ENCODE measurements around the gene EEA1.
A peak's percentile ranks its signal among the peaks of the same experiment; 100 is the strongest.

The EEA1 gene

DNA sequence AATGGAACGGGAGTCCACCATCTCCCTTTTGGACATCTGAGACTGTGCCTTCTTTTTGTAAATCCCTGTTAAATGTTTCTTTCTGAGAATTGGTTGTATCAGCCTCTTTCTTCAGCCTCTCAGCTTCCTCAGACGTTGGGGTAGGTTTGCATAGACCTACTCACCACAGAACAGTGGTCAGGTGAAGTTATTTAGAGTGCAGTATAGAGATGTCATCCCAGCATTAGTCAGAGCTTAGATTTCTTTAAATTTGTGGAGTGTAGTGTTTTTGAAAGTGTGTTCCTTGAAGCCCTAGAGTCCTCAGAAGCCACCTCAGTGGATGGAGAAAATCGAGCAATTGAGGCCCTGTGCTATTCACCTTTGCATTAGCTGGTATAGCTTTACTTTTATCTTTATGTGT lies 8.9 kb upstream of the EEA1 start:
- DNase-seq, result no peak

DNA sequence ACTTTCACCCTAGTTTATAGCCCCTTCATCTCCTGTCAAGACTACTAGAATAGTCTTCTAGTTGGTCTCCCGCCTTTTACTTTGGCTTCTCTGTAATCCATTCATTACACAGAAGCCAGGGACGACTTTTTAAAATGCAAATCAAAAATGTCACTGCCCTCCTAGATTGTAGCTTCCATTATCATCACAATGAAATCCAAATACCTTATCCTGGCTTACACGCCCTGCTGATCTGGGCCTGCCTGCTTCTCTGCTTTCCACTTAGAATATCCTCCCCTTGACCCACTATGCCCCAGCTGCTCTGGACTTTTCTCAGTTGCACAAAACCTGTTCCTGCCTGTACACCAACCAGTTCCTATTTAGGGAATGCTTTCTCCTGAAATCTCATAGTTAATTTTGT lies 4.5 kb upstream of the EEA1 start:
- DNase-seq, result no peak

DNA sequence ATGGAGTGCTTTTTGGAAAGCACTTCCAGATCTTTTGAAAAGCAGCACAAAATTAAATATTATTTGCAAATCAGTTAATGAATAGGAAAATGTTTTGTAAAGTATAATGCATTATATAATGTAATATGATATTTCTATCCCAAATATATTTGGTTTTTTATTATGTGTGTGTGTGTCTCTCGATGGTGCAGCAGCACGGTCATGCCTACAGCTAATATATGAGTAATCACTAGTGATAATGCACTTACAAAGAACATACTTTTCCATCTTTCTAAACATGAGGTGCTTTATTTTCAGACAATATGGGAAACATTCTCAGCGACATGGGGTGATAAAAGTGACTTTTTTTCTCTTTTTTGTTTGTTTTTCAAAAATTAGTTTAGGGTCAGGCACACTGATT lies 1.3 kb upstream of the EEA1 start:
- DNase-seq, result no peak

DNA sequence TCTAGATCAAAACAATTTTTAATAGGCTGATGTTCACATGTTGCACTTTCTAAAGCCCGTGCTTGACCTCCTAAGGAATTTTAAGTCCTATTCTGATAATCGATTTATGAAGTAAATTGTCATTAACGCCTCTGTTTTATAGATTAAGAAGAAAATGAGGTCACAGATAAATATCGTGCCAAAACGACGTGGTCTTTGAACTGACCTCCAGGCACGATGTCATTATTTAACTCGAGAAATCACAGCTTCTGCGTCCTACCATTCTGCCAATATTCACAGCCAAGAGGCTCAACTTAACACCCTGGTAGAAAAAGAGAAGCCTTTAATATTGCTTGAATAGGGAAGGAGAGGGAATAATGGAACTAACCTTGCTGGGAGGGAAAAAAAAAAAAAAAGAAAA lies 888 bp upstream of the EEA1 start:
- DNase-seq, result peak; percentile 31

DNA sequence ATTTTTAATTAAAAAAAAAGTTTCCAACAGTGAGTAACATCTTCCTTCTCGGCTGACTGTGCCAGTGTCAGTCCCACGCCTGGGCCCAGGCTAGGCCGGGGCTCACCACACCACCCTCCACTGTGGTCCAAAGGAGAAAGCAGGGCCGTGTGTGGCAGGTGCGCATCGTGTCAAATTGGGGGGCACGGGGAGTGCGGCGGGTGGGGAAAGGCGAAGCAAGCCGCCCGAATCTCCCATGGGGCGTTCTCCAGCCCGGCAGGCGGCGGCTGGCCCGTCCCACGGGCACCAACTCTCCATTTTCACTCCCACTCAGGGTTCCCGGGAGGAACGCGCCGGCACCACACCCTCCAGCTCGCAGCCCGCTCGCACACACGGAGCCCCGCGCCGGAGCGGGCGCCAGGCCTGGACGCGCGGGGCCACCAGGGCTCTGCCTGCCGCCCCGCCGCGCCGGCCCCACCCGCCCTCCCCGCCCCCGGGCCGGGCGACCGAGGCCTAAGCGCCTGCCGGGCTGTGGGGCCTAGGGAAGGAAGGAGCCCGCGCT lies 604 bp downstream of the EEA1 start:
- DNase-seq, result peak; percentile 35

DNA sequence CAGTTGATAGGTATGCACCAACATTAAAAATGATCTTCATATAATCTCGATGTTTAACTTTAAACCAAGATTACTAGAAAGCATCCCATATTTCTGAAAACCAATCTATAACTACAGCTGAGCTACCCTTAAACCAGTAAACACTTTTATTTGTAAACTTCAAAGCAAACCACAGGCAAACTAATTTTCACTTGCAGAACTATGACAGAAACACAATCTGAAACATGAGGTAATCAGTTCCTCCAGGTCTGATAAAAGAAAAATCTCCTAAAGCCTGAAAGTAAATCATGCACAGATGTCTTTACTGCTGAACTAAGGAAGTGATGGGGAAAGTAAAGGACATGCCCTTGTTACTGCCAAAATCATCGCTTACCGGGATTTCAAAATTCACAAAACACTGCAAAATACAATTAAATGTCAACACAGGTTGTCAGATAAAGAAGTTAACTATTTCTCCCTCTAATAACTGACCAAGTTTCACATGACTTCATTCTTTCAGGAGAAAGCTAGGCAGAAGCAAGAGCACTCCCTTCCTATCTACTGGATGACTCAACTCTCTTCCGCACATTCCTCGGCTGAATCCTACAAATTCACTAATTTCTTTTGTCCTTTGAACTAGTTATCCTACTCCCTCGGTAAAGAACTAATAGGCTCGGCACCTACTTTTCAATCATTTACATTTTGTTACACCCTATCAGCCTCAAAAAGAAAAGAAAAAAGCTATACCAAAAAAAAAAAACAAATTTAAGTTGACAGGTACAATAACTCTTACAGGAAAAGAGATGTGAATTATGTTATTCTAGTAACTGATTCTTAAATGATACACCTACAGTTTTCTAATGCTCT lies 1.4 kb downstream of the EEA1 start:
- DNase-seq, result peak; percentile 17

DNA sequence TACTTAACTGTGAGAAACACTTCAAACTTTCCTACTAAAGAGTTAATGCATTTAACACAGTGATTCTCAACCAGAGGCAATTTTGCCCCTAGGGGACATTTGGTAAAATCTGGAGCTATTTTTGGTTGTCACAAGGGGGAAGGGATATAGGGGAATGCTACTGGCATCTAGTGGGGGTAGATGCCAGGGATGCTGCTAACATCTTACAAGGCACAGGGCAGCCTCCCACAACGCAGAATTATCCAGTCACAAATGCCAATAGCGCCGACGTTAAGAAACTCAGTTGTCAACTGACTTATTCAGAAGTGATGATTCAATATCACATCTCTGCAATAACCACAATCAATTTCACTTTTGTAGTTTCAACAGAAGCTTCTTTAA lies 2.0 kb downstream of the EEA1 start:
- DNase-seq, result peak; percentile 11

DNA sequence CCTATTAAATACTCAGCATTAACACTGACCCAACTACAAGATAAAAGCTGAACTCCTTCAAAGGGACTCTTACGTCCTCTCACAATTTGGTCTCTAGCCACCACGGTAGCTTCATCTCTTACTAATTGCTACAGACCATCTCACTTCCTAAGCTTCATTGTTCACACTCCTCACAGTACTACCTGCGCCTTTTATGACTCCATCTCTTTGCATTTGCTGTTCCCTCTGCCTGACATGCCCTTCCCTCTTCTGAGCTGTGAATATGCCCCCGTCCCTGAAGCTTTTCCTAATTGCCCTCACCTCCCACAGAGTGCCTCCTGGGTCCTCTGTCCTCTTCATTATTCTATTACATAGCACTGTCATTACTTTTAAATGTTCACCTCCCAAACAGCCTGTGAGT lies 2.5 kb downstream of the EEA1 start:
- no peak for DNase-seq

DNA sequence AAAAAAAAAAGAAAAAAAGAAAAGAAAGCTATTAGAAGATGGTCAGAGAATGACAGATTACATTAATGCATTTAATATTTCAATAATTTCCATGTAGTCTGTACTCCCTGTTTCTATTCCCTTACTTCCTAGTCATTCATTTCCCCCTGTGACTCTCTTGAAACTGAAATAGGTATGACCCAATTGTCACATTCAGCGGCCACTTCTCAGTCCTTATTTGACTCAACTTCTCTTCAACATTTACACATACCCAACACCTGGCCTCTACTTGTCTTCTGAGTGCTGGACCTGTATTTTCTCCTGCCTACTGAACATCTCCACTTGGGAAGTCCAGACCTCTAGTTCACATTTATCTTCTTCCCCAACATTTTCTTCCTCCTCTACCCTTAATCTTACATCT lies 7.2 kb downstream of the EEA1 start:
- DNase-seq, result no peak

DNA sequence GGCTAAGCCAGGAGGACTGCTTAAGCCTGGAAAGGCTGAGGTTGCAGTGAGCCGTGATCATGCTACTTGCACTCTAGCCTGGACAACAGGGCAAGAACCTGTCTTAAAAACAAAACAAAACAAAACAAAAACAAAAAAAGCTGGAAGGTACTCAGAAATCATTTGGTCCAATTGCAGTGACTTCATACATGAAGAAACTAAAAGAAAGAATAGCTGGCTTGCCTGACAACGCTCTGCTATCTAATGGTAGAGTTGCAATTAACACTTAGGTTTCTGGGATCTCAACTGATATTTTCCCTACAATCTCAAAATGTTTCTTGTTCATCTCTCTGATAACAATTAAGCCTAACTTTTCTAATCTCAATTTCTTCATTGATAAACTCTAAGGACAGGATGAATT lies 13.7 kb downstream of the EEA1 start:
- DNase-seq, result no peak

DNA sequence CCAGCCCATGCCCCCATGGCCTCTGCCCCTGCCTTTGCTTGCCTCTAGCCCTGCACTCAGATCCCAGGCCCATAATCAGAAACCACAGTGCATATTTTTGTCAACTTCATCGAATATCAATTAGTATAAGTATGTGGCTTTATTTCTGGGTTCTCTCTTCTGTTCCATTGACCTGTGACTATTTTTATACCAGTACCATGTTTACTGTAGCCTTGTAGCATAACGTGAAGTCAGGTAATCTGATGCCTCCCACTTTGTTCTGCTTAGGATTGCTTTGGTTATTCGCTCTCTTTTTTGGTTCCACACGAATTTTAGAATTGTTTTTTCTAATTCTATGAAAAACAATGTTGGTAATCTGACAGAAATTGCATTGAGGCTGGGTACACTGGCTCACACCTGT lies 14.9 kb downstream of the EEA1 start:
- no peak for DNase-seq

DNA sequence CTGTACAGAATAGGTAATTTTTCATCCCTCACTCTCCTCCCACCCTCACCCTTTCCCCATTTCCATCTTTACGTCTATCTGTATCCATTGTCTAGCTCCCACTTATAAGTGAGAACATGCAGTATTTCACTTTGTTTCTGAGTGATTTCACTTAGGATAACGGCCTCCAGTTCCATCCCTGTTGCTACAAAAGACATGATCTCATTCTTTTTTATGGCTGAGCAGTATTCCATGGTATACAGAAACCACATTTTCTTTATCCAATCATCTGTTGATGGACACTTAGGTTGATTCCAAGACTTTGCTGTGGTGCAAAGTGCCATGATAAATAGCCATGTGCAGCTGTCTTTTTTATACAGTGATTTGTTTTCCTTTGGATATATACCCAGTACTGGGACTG lies 16.4 kb downstream of the EEA1 start:
- no peak for DNase-seq

DNA sequence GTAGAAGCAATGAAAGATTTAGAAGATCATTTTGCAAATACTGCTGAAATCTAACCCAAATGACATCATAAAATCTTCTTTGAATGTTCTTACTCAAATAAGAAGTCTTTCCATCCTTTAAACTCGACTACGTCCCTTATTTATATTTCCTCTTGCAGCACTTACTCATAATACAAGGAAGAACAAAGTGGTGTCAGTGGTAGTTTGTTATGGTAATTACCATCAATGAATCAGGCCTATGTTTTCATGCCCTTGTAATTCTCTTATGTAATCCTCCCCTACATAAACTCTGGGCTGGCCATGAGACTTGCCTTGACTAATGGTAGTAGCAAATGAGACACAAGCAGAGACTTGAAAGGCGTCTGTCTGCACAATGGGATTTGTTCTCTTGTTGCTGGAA lies 17.0 kb downstream of the EEA1 start:
- no peak for DNase-seq

DNA sequence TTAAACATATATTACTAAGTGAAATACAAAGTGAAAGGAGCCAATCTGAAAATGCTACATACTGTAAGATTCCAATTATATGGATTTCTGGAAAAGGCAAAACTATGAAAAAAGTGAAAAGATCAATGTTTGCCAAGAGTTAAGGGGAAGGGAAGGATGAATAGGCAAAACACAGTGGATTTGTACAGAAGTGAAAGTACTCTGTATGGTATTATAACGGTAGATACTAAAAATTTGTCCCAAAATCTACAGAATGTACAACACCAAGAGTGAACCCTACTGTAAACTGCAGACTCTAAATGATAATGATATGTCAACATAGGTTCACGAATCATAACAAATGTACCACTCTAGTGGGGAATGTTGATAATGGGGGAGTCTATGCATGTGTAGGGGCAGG lies 17.8 kb downstream of the EEA1 start:
- no peak for DNase-seq

DNA sequence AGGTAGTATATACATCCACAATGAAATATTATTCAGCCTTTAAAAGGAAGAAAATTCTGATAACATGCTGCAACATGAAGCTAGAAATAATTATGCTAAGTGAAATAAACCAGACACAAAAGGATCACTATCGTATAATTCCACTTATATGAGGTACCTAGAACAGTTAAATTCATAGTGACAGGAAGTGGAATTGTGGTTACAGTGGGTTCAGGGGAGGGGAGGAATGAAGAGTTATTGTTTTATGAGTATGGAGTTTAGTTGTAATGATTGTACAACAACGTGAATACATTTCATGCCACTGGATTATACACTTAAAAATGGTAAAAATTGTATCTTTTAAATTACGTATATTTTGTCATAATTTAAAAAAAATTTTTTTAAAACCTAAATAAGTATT lies 21.0 kb downstream of the EEA1 start:
- no peak for DNase-seq

DNA sequence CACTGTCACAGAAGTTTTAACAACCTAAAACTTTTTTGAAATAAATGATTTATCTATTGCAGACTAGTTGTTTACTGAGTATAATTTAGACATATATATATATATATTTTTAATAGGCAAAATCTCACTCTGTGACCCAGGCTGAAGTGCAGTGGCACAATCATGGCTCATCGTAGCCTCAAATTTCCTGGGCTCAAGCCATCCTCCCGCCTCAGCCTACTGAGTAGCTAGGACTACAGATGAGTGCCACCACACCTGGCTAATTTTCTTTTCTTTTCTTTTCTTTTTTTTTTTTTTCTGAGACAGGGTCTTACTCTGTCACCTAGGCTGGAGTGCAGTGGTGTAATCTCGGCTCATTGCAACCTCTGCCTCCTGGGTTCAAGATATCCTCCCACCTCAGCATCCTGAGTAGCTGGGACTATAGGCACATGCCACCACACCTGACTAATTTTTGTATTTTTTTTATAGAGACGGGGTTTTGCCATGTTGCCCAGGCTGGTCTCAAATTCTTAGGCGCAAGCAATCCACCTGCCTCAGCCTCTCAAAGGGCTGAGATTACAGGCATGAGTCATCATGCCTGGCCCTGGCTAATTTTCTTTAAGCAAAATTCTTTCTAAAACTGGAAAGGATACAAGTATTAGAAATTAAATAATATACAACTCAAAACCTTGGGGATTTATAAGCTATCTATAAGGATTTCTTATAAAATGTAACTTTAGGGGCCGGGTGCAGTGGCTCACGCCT lies 23.1 kb downstream of the EEA1 start:
- peak; percentile 17 for DNase-seq

DNA sequence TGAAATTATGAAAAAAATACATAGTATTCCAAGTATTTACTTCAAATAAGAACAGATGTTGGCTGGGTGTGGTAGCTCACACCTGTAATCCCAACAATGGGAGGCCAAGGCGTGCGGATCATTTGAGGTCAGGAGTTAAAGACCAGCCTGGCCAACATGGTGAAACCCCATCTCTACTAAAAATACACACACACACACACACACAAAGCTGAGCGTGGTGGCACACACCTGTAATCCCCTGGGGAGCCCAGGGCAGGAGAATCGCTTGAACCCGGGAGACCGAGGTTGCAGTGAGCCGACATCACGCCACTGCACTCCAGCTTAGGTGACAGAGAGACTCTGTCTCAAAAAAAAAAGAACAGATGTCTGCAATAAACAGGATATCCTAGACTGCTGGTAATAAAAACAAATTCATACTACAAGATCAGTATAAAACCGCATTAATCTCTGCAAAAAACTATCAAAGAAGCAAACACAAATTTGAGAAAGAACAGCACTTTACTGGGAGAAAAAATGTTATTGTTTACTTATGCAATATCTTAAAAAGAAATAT lies 23.8 kb downstream of the EEA1 start:
- peak; percentile 30 for DNase-seq

DNA sequence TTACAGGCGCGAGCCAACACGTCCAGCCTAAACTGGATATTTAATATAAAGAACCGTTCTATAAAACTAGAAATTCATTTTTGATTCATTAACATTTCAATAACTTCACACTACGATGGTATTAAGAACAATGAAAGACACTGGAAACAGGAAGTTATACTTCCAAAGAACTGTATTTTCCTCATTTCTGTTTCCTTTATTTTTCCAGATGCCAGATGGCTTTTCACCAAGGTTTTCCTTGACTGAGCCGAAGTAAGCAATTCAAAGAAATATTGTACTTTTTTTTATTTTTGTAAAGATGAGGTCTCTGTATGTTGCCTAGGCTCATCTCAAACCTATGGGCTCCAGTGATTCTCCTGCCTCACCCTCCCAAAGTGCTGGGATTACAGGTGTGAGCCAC lies 28.2 kb downstream of the EEA1 start:
- no peak for DNase-seq

DNA sequence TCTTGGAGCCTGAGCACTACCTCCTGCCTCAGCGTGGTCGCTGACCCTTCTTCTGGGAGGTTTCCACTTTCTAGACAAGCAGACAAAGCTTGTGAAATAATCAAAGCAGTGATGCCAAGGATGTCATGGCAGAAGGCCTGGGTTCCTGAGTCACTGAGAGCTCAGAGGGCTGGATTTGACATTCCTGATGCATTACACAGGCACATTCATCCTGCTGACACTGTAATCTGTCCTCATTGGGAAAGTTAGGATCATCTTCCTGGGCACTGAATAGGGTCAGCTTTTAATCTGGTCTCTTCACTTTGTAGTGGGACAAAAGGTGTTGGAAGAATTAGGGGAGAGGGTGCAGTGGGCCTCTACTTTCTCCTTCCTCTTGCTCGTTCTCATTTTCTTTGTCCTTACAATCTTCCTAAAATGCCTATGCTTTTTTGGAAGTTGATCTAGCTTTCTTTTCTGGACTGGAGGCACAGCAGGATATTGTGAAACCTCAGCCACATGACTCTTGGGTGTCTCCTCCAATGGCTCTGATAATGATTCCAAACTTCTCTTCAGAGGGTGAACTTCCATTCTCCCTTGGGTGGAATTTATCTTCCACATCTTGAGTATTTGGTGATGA lies 29.6 kb downstream of the EEA1 start:
- DNase-seq, result no peak

DNA sequence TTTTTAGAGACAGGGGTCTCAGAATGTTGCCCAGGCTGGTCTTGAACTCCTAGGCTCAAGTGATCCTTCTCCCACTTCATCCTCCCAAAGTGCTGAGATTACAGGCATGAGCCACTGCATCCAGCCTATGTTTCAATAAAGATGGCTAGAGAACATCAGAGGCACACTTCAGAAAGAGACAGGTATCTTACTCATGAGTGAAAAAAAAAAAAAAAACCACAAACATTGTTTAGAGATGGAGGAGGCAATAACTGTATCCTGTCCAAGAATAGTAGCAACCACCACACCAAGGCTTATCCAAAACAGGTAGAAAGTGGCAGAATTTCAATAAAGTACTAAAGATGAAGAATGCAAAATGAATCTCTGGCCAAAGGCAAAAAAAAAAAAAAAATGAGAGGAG lies 30.3 kb downstream of the EEA1 start:
- no peak for DNase-seq

DNA sequence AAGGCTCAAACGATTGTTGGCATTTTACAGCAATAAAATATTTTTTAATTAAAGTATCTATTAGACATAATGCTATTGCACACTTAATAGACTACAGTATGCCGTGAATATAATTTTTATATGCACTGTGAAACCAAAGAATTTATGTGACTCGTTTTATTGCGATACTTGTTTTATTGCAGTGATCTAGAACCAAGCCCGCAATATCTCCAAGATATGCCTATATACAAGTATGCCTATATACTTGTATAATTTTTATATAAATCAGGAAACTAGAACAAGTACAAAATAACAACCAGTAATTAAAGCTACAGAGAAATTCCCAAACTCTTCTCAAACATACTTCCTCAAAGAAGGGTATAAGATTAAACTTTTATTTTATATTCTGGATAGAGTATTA lies 31.3 kb downstream of the EEA1 start:
- DNase-seq, result no peak

DNA sequence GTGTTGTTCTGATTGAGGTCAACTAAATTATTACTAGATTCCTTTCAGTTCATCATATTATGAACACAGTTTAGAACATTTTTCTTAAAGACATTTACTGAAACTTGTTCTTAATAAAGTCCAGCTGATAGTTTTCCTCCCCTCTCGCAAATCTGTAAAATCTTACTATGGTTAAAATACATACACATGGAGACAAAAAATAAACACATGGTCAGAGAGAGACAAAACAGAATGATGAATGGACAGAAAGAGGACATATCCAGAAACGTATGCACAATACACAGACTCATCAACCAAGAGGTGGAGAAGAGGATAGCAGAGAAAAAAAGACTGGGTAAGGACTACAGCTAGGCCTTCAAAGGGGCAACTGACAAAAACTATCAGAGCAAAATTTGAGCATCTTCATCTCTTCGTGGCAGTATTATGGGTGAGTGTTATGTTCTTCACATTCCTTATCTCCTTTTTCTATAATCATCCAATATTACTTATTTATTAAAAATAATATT lies 38.4 kb downstream of the EEA1 start:
- no peak for DNase-seq

DNA sequence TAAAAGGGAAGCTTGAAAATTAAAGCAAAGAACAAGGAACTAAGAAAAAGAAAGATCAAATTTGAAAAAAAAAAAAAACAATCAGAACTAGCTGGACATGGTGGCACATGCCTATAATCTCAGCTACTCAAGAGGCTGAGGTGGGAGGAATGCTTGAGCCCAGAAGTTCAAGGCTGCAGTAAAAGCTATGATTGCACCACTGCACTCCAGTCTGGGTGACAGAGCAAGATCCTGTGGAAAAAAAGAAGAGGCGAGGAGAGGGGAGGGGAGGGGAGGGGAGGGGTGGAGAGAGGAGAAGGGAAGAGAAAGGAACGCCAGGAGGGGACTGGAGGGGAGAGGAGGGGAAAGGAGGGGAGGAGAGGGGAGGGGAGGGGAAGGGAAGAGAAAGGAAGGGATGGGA lies 43.0 kb downstream of the EEA1 start:
- DNase-seq, result no peak

Measured in NCI-H2171 treated with DMSO at 0.1 percent for 48 hours (cell line).